ENCODE results near the gene UMODL1.
"Not testable (repeated sequence)": the region's sequence is repeated elsewhere in the genome, so short reads cannot be mapped to it uniquely, and the experiment has no call there.

The UMODL1 gene

GRCh38 chr21:42061195-42061985 is 9.7 kb upstream of the UMODL1 start:
- DNase-seq (ENCODE audit: low read depth) = no peak

- no peak for DNase-seq (ENCODE audit: low read depth)
Observed at GRCh38 chr21:42061986-42062235, 9.2 kb upstream of the UMODL1 start.

- DNase-seq (ENCODE audit: low read depth) = peak; percentile 78
Observed at GRCh38 chr21:42062236-42063022, 8.7 kb upstream of the UMODL1 start.

- no peak for DNase-seq (ENCODE audit: low read depth)
Observed at GRCh38 chr21:42063191-42063570, 7.9 kb upstream of the UMODL1 start.

- DNase-seq (ENCODE audit: low read depth) = peak; percentile 25
Observed at GRCh38 chr21:42063571-42064521, 7.3 kb upstream of the UMODL1 start.

- DNase-seq (ENCODE audit: low read depth) = no peak
Observed at GRCh38 chr21:42066521-42066920, 4.6 kb upstream of the UMODL1 start.

GRCh38 chr21:42067531-42068255 is 3.4 kb upstream of the UMODL1 start:
- DNase-seq (ENCODE audit: low read depth) = no peak

- DNase-seq (ENCODE audit: low read depth) = no peak
Observed at GRCh38 chr21:42068256-42068545, 2.9 kb upstream of the UMODL1 start.

GRCh38 chr21:42068592-42068991 is 2.5 kb upstream of the UMODL1 start:
- DNase-seq (ENCODE audit: low read depth) = no peak

- no peak for DNase-seq (ENCODE audit: low read depth)
Observed at GRCh38 chr21:42069327-42069726, 1.8 kb upstream of the UMODL1 start.

GRCh38 chr21:42069843-42070242 is 1.3 kb upstream of the UMODL1 start:
- DNase-seq (ENCODE audit: low read depth) = no peak

GRCh38 chr21:42073145-42074099 is 2.3 kb downstream of the UMODL1 start:
- no peak for DNase-seq (ENCODE audit: low read depth)

GRCh38 chr21:42075686-42076471 is 4.8 kb downstream of the UMODL1 start:
- DNase-seq (ENCODE audit: low read depth) = no peak

- not testable (repeated sequence) for DNase-seq (ENCODE audit: low read depth)
Observed at GRCh38 chr21:42077685-42078238, 6.6 kb downstream of the UMODL1 start.

GRCh38 chr21:42078247-42079007 is 7.3 kb downstream of the UMODL1 start:
- not testable (repeated sequence) for DNase-seq (ENCODE audit: low read depth)

- DNase-seq (ENCODE audit: low read depth) = no peak
Observed at GRCh38 chr21:42079008-42079938, 8.2 kb downstream of the UMODL1 start.

- DNase-seq (ENCODE audit: low read depth) = no peak
Observed at GRCh38 chr21:42079939-42080787, 9.0 kb downstream of the UMODL1 start.

Measured in stimulated activated CD8-positive, alpha-beta memory T cell treated with anti-CD3 and anti-CD28 coated beads, Interleukin-12 subunit alpha, Interleukin-12 subunit beta, amount 100 ng/mL, for 1 hour (primary cell).